NB4 (cell line): Measurements from ENCODE around the gene KRT10.

Experiments
- DNase-seq: peaks from one replicate; pipeline ENCODE4 v3.0.0; 2010; ENCODE audit warnings: low read depth
- H3K4me3 ChIP-seq: one replicate; pipeline ENCODE4 v1.5.1; 2011; ENCODE audit warnings: mild to moderate bottlenecking, low read depth, low read length, moderate library complexity
- CTCF ChIP-seq: IDR thresholded peaks from one replicate; pipeline ENCODE4 v1.5.1; 2012; ENCODE audit warnings: low read depth, low read length
- MAX ChIP-seq: IDR thresholded peaks from 2 replicates; pipeline ENCODE4 v1.6.1; 2011; ENCODE audit warnings: low read depth, low read length
- MYC ChIP-seq: IDR thresholded peaks from 2 replicates; pipeline ENCODE4 v1.6.1; 2011; ENCODE audit warnings: low read depth, low read length
- POLR2A ChIP-seq: IDR thresholded peaks from 2 replicates; pipeline ENCODE4 v1.6.1; 2011; ENCODE audit warnings: mild to moderate bottlenecking; ENCODE audit not compliant: insufficient read length; ENCODE audit errors: extremely low read depth

The KRT10 gene

GRCh38 chr17:40822132-40822812 is at the start of gene KRT10:
TSS of gene KRT10 (minus strand) at chr17:40822614. CDS start at chr17:40822585, 29 bp downstream.
- no peak for DNase-seq
- no peak for TF ChIP-seq MAX
- no peak for TF ChIP-seq CTCF
- H3K4me3 ChIP-seq: no peak within 1 kb of the TSS

GRCh38 chr17:40871316-40871715 is 48.9 kb upstream of the KRT10 start:
- no peak for TF ChIP-seq POLR2A
- no peak for TF ChIP-seq CTCF
- TF ChIP-seq MYC: no peak
- TF ChIP-seq MAX: no peak
- DNase-seq: no peak
- no peak overlapping the region for H3K4me3 ChIP-seq

- TF ChIP-seq POLR2A: no peak
- no peak for TF ChIP-seq MAX
- TF ChIP-seq MYC: no peak
- no peak for TF ChIP-seq CTCF
- no peak for DNase-seq
Observed at GRCh38 chr17:40870136-40870535, 47.7 kb upstream of the KRT10 start.

GRCh38 chr17:40866838-40867237 is 44.4 kb upstream of the KRT10 start, which contains the start of gene KRT12:
TSS of gene KRT12 (minus strand) at chr17:40867223. CDS start at chr17:40867186, 37 bp downstream.
- H3K4me3 ChIP-seq: no peak within 1 kb of the TSS
- TF ChIP-seq CTCF (no peak), POLR2A (no peak), MAX (no peak), MYC (no peak)
- DNase-seq: no peak

More at GRCh38 chr17:40870136-40870535, 47.7 kb upstream of the KRT10 start:
- H3K4me3 ChIP-seq: no peak overlapping the region

- TF ChIP-seq POLR2A (no peak), MYC (no peak), MAX (no peak), CTCF (no peak)
- no peak for DNase-seq
- no peak overlapping the region for H3K4me3 ChIP-seq
Observed at GRCh38 chr17:40864661-40865390, 42.4 kb upstream of the KRT10 start.
